ENCODE measurements around the gene MCUB. TPM values are rescaled to one million over a fixed set of nuclear protein-coding genes. Genes with fewer than 3 reads are reported as not detected.

MCUB gene
- total and polyA plus RNA-seq, 2 donors (not counting 3 experiments of a cell fraction or from before 2014, with no cell fraction given) = 32.5 to 53.8 TPM

GRCh38 chr4:109735566-109736365 is 175.7 kb downstream of the MCUB start:
- Histone ChIP-seq H4K20me1 (replicated peaks; ENCODE audit: control insufficient read depth, extremely low read depth, insufficient read depth, low read length) (no peaks in the 10 kb centered on the region), H3K27me3 (ENCODE audit: control insufficient read depth in 2 of 2, insufficient read depth in 2 of 2, low read length in 2 of 2) (no peaks in the 10 kb centered on the region), H3K9me1 (replicated peaks; ENCODE audit: control insufficient read depth, extremely low read depth, insufficient read depth, low read length) (no peaks in the 10 kb centered on the region), H3K4me1 (ENCODE audit: control insufficient read depth, extremely low read depth, insufficient read depth, low read length) (no peaks in the 10 kb centered on the region), H3K9ac (replicated peaks; ENCODE audit: extremely low read depth, insufficient read depth, low read length) (no peak overlapping the region), H3K36me3 (ENCODE audit: control insufficient read depth in 2 of 2, extremely low read depth in 1 of 2, insufficient read depth in 2 of 2, low read length in 2 of 2) (no peaks in the 10 kb centered on the region), H3K4me2 (ENCODE audit: insufficient read depth, low read length) (no peak overlapping the region), H3K27ac (ENCODE audit: insufficient read depth, low read depth, low read length) (no peak overlapping the region), H3K79me2 (ENCODE audit: control insufficient read depth, insufficient read depth, low read length) (no peaks in the 10 kb centered on the region), H3K9me3 (replicated peaks; ENCODE audit: control insufficient read depth, insufficient read depth, low read length) (no peaks in the 10 kb centered on the region), H2AFZ (ENCODE audit: low read depth, low read length) (no peak overlapping the region), H3K4me3 (replicated peaks in 1 of 3; ENCODE audit: insufficient read depth in 1 of 3, low read depth in 1 of 3, low read length in 3 of 3) (no peak overlapping the region)
- intact Hi-C loops (cut with micrococcal nuclease) = no loop called here
- dilution Hi-C loops (cut with MboI; ENCODE audit: extremely low pct_ligation_motif_present, low sequenced_read_pairs) = no loop called here
- FAIRE-seq (peak; percentile 55), DNase-seq (ENCODE audit: low read depth, low spot score) (no peak)
- TF ChIP-seq POLR2A (IDR thresholded peaks at IDR 0.05; ENCODE audit: low read depth, low read length) (no peak), FOS (IDR thresholded peaks at IDR 0.05; ENCODE audit: borderline replicate concordance, insufficient read depth, low read length) (peak; percentile 11)
- POLR2A ChIA-PET = no interaction called here
- BruUV-seq (replicated peaks) = no TSS peak
- CTCF ChIA-PET = no interaction called here

Small RNA genes within 50 kb of the gene (small RNA-seq; reads per million reads assigned to genes)
- not detected for gene HIGD1AP14 (ENCODE audit: insufficient read depth, insufficient read length, low read depth, low replicate concordance)

Other genes starting within 250 kb of the MCUB start
- gene SEC24B, start 126.4 kb upstream of the MCUB start, total RNA-seq = 34.6 and 35.9 TPM in 2 replicates
- 46.2 and 49.3 TPM in 2 replicates for gene SEC24B, start 126.4 kb upstream of the MCUB start, polyA plus RNA-seq
- 35.4 and 37.0 TPM in 2 replicates for gene CASP6, start 143.2 kb downstream of the MCUB start, total RNA-seq
- gene CASP6, start 143.2 kb downstream of the MCUB start, polyA plus RNA-seq = 44.9 and 52.1 TPM in 2 replicates
- gene PLA2G12A, start 169.8 kb downstream of the MCUB start, total RNA-seq = 16.6 and 21.6 TPM in 2 replicates
- gene PLA2G12A, start 169.8 kb downstream of the MCUB start, polyA plus RNA-seq = 13.7 and 27.1 TPM in 2 replicates
- 17.9 and 21.4 TPM in 2 replicates for gene CFI, start 241.8 kb downstream of the MCUB start, total RNA-seq
- 6.5 and 10.0 TPM in 2 replicates for gene CFI, start 241.8 kb downstream of the MCUB start, polyA plus RNA-seq

All from endothelial cell of umbilical vein (primary cell).